K562 (cell line): ENCODE data around the gene MBD4. TPM values are rescaled to one million over a fixed set of nuclear protein-coding genes. Genes with fewer than 3 reads are reported as not detected.

ENCODE experiments used
- ATAC-seq: fragments of 200-7000 bp; cut with Tn5 transposase; 3 replicates; pipeline ENCODE4 v1.9.1; 2020; ENCODE audit warnings: moderate library complexity
- BruUV-seq: library from RNA; stranded (reverse); fragments of 400-500 nt; replicated peaks from 2 replicates; lab custom pipeline; 2021; lab: Mats Ljungman, UMichigan
- CTCF ChIA-PET: fragments of 300-600 bp; formaldehyde crosslinking; extraction: SDS; loops from one replicate; lab custom pipeline; 2021; ENCODE audit warnings: low intra/inter-chr PET ratio; lab: Yijun Ruan, JAX
- POLR2A ChIA-PET: fragments of 300-600, 350-650 bp; sonication (Branson Sonifier 250); formaldehyde crosslinking; extraction: SDS; loops from one replicate; lab custom pipeline; 2021; ENCODE audit warnings: antibody characterized with exemption, inconsistent platforms; lab: Yijun Ruan, JAX
- DNase-seq, 4 experiments: peaks; one replicate each; pipeline versions ENCODE4 v3.0.0 to v3.0.0-alpha.2; 2011 to 2018; ENCODE audit warnings: low spot score in 3 of 4, mixed read lengths in 3 of 4; ENCODE audit errors: extremely low read depth in 1 of 4
- FAIRE-seq: peaks from 2 replicates; lab custom pipeline; 2011; peaks lifted over from hg19 to GRCh38; lab: Jason Lieb, UNC
- H2AFZ ChIP-seq: 2 replicates; pipeline ENCODE4 v1.6.0; 2011; ENCODE audit warnings: low read depth, low read length, control low read depth, inconsistent platforms
- H3K27ac ChIP-seq: fragments of 200-600 bp; 3 replicates; pipeline ENCODE4 v1.8.0; 2011; ENCODE audit warnings: low read depth, mild to moderate bottlenecking, control low read depth, inconsistent platforms, low read length, moderate library complexity, mixed read lengths; ENCODE audit errors: extremely low read depth
- H3K27me3 ChIP-seq, 2 experiments: fragments of 300-600 bp in 1 of 2; 2 replicates in 1 of 2; 3 replicates in 1 of 2; pipeline versions ENCODE4 v1.6.0 to v1.8.0; 2011; ENCODE audit warnings: inconsistent platforms in 2 of 2, low read length in 2 of 2, mild to moderate bottlenecking in 1 of 2, mixed read lengths in 1 of 2, moderate library complexity in 1 of 2; ENCODE audit not compliant: control insufficient read depth in 2 of 2, insufficient read depth in 2 of 2
- H3K36me3 ChIP-seq: fragments of 300-600 bp; 3 replicates; pipeline ENCODE4 v1.8.0; 2011; ENCODE audit warnings: mild to moderate bottlenecking, low read length, inconsistent platforms; ENCODE audit not compliant: control insufficient read depth, insufficient read depth
- H3K4me1 ChIP-seq, 2 experiments: fragments of 200-600 bp in 1 of 2; replicated peaks in 1 of 2; 2 replicates in 1 of 2; 3 replicates in 1 of 2; pipeline versions ENCODE4 v1.5.1 to v1.8.0; 2011; ENCODE audit warnings: inconsistent platforms in 2 of 2, low read length in 2 of 2, mild to moderate bottlenecking in 1 of 2, mixed read lengths in 1 of 2, moderate library complexity in 1 of 2; ENCODE audit not compliant: control insufficient read depth in 2 of 2, insufficient read depth in 2 of 2
- H3K4me2 ChIP-seq: 2 replicates; pipeline ENCODE4 v1.6.1; 2011; ENCODE audit warnings: low read length, control low read depth, inconsistent platforms, mixed read lengths; ENCODE audit not compliant: insufficient read depth
- H3K4me3 ChIP-seq: fragments of 200-600 bp; sonication (generic), shearing (Covaris generic); 2 replicates; pipeline ENCODE4 v1.5.1; 2016; ENCODE audit warnings: control low read depth, inconsistent platforms
- H3K79me2 ChIP-seq: fragments of 200-600 bp; 3 replicates; pipeline ENCODE4 v1.8.0; 2011; ENCODE audit warnings: low read length, inconsistent platforms; ENCODE audit not compliant: control insufficient read depth, insufficient read depth
- H3K9ac ChIP-seq, 2 experiments: 2 replicates each; pipeline versions ENCODE4 v1.6.0 to v1.6.1; 2011; ENCODE audit warnings: low read depth in 2 of 2, low read length in 2 of 2, control low read depth in 1 of 2, inconsistent platforms in 1 of 2, mild to moderate bottlenecking in 1 of 2, mixed read lengths in 1 of 2; ENCODE audit not compliant: insufficient read depth in 1 of 2
- H3K9me1 ChIP-seq: one replicate; pipeline ENCODE4 v1.6.0; 2011; ENCODE audit warnings: inconsistent platforms, mild to moderate bottlenecking, low read length, moderate library complexity; ENCODE audit not compliant: control insufficient read depth, insufficient read depth
- H3K9me3 ChIP-seq: replicated peaks from 2 replicates; pipeline ENCODE4 v1.5.1; 2011; ENCODE audit warnings: low read depth, low read length, inconsistent platforms; ENCODE audit not compliant: control insufficient read depth, insufficient read depth
- H4K20me1 ChIP-seq: replicated peaks from 2 replicates; pipeline ENCODE4 v1.6.1; 2011; ENCODE audit warnings: low read length, inconsistent platforms, mixed read lengths; ENCODE audit not compliant: control insufficient read depth, insufficient read depth
- CHD1 ChIP-seq: fragments of 200-600 bp; sonication (generic); IDR thresholded peaks from one replicate; pipeline ENCODE4 v1.6.1; 2012; ENCODE audit warnings: mild to moderate bottlenecking, moderate library complexity, low read length, inconsistent platforms
- PHF21A ChIP-seq: fragments of 450-650 bp; IDR thresholded peaks from 2 replicates; pipeline ENCODE4 v1.6.1; 2017; ENCODE audit warnings: low read depth, borderline replicate concordance
- PKNOX1 ChIP-seq: fragments of 450-650 bp; IDR thresholded peaks from 2 replicates; pipeline ENCODE4 v1.6.1; 2016
- POLR2A ChIP-seq: fragments of 450-650 bp; conservative IDR thresholded peaks from 2 replicates; pipeline ENCODE4 v1.6.1; 2016
- TEAD4 ChIP-seq, 2 experiments: sonication (generic) in 1 of 2; formaldehyde crosslinking in 1 of 2; IDR thresholded peaks; 2 replicates each; pipeline versions ENCODE4 v1.6.1 to v1.8.0; 2012 to 2022; ENCODE audit warnings: borderline replicate concordance in 1 of 2, inconsistent platforms in 1 of 2, low read length in 1 of 2, mild to moderate bottlenecking in 1 of 2, missing genetic modification reagents in 1 of 2
- TOE1 ChIP-seq, 2 experiments: fragments of 450-650 bp in 1 of 2; sonication (generic) in 1 of 2; formaldehyde crosslinking in 1 of 2; IDR thresholded peaks; 2 replicates each; pipeline versions ENCODE4 v1.7.1 to v1.8.0; 2016 to 2022; ENCODE audit warnings: borderline replicate concordance in 2 of 2, mild to moderate bottlenecking in 2 of 2, antibody characterized with exemption in 1 of 2, inconsistent platforms in 1 of 2, low read depth in 1 of 2, missing genetic modification reagents in 1 of 2, moderate library complexity in 1 of 2
- ZBTB8A ChIP-seq: fragments of 450-650 bp; IDR thresholded peaks from 2 replicates; pipeline ENCODE4 v1.6.1; 2018; ENCODE audit warnings: mild to moderate bottlenecking, moderate library complexity; ENCODE audit not compliant: partially characterized antibody
- ZFP30 ChIP-seq: fragments of 250-450 bp; sonication (Bioruptor Pico); IDR thresholded peaks from 2 replicates; pipeline ENCODE4 v1.8.0; 2022; ENCODE audit warnings: moderate library complexity, mild to moderate bottlenecking, inconsistent platforms, borderline replicate concordance
- ZNF436 ChIP-seq: fragments of 250-450, 450-650 bp; sonication (Bioruptor Pico); formaldehyde crosslinking; IDR thresholded peaks from 2 replicates; pipeline ENCODE4 v1.7.0; 2020; ENCODE audit warnings: mild to moderate bottlenecking
- WGBS: fragments of 100-300 bp; shearing (Covaris generic); methylation state at CpG from one replicate; pipeline ENCODE4 v1.1.6; 2016; ENCODE audit warnings: low coverage, mixed read lengths; ENCODE audit not compliant: insufficient coverage; ENCODE audit errors: missing lambda C conversion rate; 5-methylcytosine and 5-hydroxymethylcytosine counted together
- in situ Hi-C: fragments of 300-500 bp; cut with MboI; formaldehyde crosslinking; loops from 4 replicates; pipeline ENCODE4 v1.15.0; 2018; ENCODE audit warnings: inconsistent platforms, mixed read lengths
- intact Hi-C: fragments of 100-400 bp; cut with micrococcal nuclease; formaldehyde crosslinking; loops from 2 replicates; pipeline ENCODE4 v1.14.2; 2022
- polyA plus RNA-seq, 8 experiments: library from polyadenylated mRNA; depleted of rRNA in 4 of 8; stranded (reverse) in 5 of 8; unstranded in 3 of 8; fragments of >200 nt; fragmentation: Nextera tagmentation in 2 of 8; fragmentation: Illumina TruSeq in 1 of 8; extraction: Ambion mirVana in 2 of 8; extraction: Trizol in 1 of 8; gene quantifications; 2 replicates each; pipeline versions ENCODE4 v1.2.1 to v1.2.3, GENCODE V29; 2011 to 2014; ENCODE audit warnings: inconsistent platforms in 1 of 8, missing spikeins in 1 of 8
- total RNA-seq, 7 experiments: library from RNA; depleted of rRNA in 6 of 7; stranded (reverse); fragments of >200 nt in 6 of 7; fragmentation: Illumina TruSeq in 2 of 7; extraction: Trizol in 2 of 7; gene quantifications; 2 replicates each; pipeline versions ENCODE4 v1.2.1 to v1.2.3, GENCODE V29; 2011 to 2021; ENCODE audit warnings: low replicate concordance in 1 of 7
- TF ChIP-seq, protein P1 (sequence below), 2 experiments: fragments of 450-650 bp; IDR thresholded peaks; 2 replicates each; pipeline ENCODE4 v1.6.1; 2018; ENCODE audit warnings: mild to moderate bottlenecking in 2 of 2, low read depth in 1 of 2; ENCODE audit not compliant: partially characterized antibody in 2 of 2
- TF ChIP-seq, protein P2 (sequence below): sonication (generic); formaldehyde crosslinking; IDR thresholded peaks from 2 replicates; pipeline ENCODE4 v1.8.1; 2023; ENCODE audit warnings: mild to moderate bottlenecking, missing genetic modification reagents

MBD4 gene
- total and polyA plus RNA-seq, 9 of the 15 experiments (the other 6 are each of a cell fraction or from before 2014, with no cell fraction given): 13.3 to 63.9 (median 39.0) TPM

DNA sequence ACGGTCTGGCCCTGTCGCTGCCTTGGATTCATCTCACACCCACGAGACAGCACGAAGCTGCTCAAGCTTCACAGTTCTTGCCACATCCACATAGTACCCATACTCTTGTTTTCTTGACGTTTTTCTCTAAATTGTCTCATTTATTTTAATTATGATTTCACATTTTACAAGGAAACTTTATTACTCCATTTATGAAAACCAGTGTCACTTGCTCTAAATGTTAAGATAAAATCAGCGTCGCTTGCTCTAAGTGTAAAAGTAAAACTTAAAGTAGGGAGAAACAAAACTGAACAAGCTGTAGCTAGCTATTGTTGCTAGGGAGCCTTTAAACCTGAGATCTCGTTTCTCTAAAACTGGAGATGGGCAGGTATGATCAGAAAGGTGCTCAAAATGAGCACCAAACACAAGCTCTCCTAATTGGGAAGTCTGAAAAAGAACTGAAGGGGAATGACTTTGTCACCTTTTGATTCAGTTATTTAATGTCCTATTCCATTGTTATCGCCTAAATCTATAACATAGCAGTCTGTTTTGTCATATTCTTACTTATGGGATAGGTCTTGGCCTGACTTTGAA, 956 bp upstream of the MBD4 start:
- TSS peak; percentile 59 for BruUV-seq
- Histone ChIP-seq H3K4me3 (peak overlapping the region; percentile 76), H3K9ac (peak overlapping the region; percentile 80 to 93), H3K36me3 (peaks cover 25% of the 10 kb centered on the region; the same call in 2 of the 3 replicates), H3K9me1 (no peaks in the 10 kb centered on the region), H3K4me1 (peaks cover 7 to 46% of the 10 kb centered on the region in 2 experiments), H3K27ac (peak overlapping the region; percentile 94), H4K20me1 (no peaks in the 10 kb centered on the region), H3K79me2 (peaks cover 79% of the 10 kb centered on the region), H3K4me2 (peak overlapping the region; percentile 79), H3K27me3 (no peaks in the 10 kb centered on the region), H3K9me3 (no peaks in the 10 kb centered on the region), H2AFZ (peak overlapping the region; percentile 75)
- ChIA-PET POLR2A (interaction anchor here (0.6 to 5.3 kb wide), 11 partner anchors 8 to 841 kb away, joined by 3 to 67 read pairs (median 4); partner anchors contain the start of gene EFCAB12), CTCF (no interaction called here)
- 1% methylated on average over 9 of the region's 9 CpGs for WGBS
- FAIRE-seq (no peak), ATAC-seq (no peak), DNase-seq (no peak)
- intact Hi-C loops (loop anchor here (5.0 to 10.0 kb wide), 2 partner anchors 42 to 1414 kb away; no protein-coding TSS in a partner anchor), in situ Hi-C loops (no loop called here)
- TF ChIP-seq, protein P1, sequence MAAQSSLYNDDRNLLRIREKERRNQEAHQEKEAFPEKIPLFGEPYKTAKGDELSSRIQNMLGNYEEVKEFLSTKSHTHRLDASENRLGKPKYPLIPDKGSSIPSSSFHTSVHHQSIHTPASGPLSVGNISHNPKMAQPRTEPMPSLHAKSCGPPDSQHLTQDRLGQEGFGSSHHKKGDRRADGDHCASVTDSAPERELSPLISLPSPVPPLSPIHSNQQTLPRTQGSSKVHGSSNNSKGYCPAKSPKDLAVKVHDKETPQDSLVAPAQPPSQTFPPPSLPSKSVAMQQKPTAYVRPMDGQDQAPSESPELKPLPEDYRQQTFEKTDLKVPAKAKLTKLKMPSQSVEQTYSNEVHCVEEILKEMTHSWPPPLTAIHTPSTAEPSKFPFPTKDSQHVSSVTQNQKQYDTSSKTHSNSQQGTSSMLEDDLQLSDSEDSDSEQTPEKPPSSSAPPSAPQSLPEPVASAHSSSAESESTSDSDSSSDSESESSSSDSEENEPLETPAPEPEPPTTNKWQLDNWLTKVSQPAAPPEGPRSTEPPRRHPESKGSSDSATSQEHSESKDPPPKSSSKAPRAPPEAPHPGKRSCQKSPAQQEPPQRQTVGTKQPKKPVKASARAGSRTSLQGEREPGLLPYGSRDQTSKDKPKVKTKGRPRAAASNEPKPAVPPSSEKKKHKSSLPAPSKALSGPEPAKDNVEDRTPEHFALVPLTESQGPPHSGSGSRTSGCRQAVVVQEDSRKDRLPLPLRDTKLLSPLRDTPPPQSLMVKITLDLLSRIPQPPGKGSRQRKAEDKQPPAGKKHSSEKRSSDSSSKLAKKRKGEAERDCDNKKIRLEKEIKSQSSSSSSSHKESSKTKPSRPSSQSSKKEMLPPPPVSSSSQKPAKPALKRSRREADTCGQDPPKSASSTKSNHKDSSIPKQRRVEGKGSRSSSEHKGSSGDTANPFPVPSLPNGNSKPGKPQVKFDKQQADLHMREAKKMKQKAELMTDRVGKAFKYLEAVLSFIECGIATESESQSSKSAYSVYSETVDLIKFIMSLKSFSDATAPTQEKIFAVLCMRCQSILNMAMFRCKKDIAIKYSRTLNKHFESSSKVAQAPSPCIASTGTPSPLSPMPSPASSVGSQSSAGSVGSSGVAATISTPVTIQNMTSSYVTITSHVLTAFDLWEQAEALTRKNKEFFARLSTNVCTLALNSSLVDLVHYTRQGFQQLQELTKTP (IDR thresholded peaks at IDR 0.05; ENCODE audit: low read depth in 1 of 2, partially characterized antibody in 2 of 2): peak in 1 of 2 experiments; percentile 64
- TF ChIP-seq ZFP30 (CRISPR knock-in tag) (no peak), CHD1 (peak; percentile 19), ZNF436 (no peak), PKNOX1 (no peak), TEAD4 (IDR thresholded peaks at IDR 0.05; ENCODE audit: low read length) (0 out of 2 replicates have a peak, but pooled peaks have one; percentile 4), TEAD4 (CRISPR knock-in tag; IDR thresholded peaks at IDR 0.05; ENCODE audit: borderline replicate concordance) (no peak), TOE1 (IDR thresholded peaks at IDR 0.05; ENCODE audit: borderline replicate concordance) (0 out of 2 replicates have a peak, but pooled peaks have one; percentile 2), TOE1 (CRISPR knock-in tag; IDR thresholded peaks at IDR 0.05; ENCODE audit: borderline replicate concordance, low read depth) (no peak), POLR2A (peak; percentile 17; the same call in 1 of the 2 replicates), ZBTB8A (no peak), PHF21A (no peak)
- TF ChIP-seq, protein P2, sequence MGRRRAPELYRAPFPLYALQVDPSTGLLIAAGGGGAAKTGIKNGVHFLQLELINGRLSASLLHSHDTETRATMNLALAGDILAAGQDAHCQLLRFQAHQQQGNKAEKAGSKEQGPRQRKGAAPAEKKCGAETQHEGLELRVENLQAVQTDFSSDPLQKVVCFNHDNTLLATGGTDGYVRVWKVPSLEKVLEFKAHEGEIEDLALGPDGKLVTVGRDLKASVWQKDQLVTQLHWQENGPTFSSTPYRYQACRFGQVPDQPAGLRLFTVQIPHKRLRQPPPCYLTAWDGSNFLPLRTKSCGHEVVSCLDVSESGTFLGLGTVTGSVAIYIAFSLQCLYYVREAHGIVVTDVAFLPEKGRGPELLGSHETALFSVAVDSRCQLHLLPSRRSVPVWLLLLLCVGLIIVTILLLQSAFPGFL (CRISPR knock-in tag): no peak
